ENCODE measurements around the gene KLF7. TPM values are rescaled to one million over a fixed set of nuclear protein-coding genes. Genes with fewer than 3 reads are reported as not detected.

KLF7 gene
- polyA plus RNA-seq, 1 donor from 2014 or later: 31.5 TPM

GRCh38 chr2:207131594-207131993, 34.2 kb downstream of the KLF7 start:
- H3K27ac ChIP-seq (ENCODE audit: low read length): peak overlapping the region; percentile 81

GRCh38 chr2:207130958-207131521, 34.7 kb downstream of the KLF7 start:
- peaks cover 100% of the 10 kb centered on the region for H3K79me2 ChIP-seq (replicated peaks; ENCODE audit: insufficient read depth, low read length)
- no peaks in the 10 kb centered on the region for H3K27me3 ChIP-seq (ENCODE audit: insufficient read depth, low read depth, low read length)
- H3K9ac ChIP-seq (ENCODE audit: low read length): no peak overlapping the region
- H3K4me3 ChIP-seq (ENCODE audit: low read length): no peak overlapping the region
- peak overlapping the region; percentile 81 for H3K27ac ChIP-seq (ENCODE audit: low read length)
- H3K36me3 ChIP-seq (ENCODE audit: insufficient read depth, low read length): peaks cover 6% of the 10 kb centered on the region
- no peaks in the 10 kb centered on the region for H3K9me2 ChIP-seq (ENCODE audit: insufficient read depth, low read length)
- peaks cover 6% of the 10 kb centered on the region for H3F3A ChIP-seq (ENCODE audit: insufficient read depth, low read length, poor library complexity, severe bottlenecking)
- peaks cover 61% of the 10 kb centered on the region for H4K20me1 ChIP-seq (ENCODE audit: insufficient read depth)
- H2AFZ ChIP-seq (ENCODE audit: low read depth, low read length): no peak overlapping the region
- no peaks in the 10 kb centered on the region for H3K9me3 ChIP-seq (ENCODE audit: low read length)
- no peak overlapping the region for H3K4me2 ChIP-seq (ENCODE audit: low read length)
- TF ChIP-seq REST (IDR thresholded peaks at IDR 0.05; ENCODE audit: borderline replicate concordance) (no peak), EP300 (conservative IDR thresholded peaks at IDR 0.05; ENCODE audit: poor library complexity, severe bottlenecking) (no peak), MXI1 (conservative IDR thresholded peaks at IDR 0.05; ENCODE audit: poor library complexity, severe bottlenecking) (no peak), SMC3 (conservative IDR thresholded peaks at IDR 0.05; ENCODE audit: poor library complexity) (no peak), EZH2 (IDR thresholded peaks at IDR 0.05; ENCODE audit: borderline replicate concordance, insufficient read depth, low read length, poor library complexity, severe bottlenecking) (no peak), POLR2AphosphoS5 (IDR thresholded peaks at IDR 0.05) (no peak), RAD21 (conservative IDR thresholded peaks at IDR 0.05) (no peak)

More at GRCh38 chr2:207131594-207131993, 34.2 kb downstream of the KLF7 start:
- H3K27me3 ChIP-seq (ENCODE audit: insufficient read depth, low read depth, low read length): no peaks in the 10 kb centered on the region
- peaks cover 10% of the 10 kb centered on the region for H3K36me3 ChIP-seq (ENCODE audit: insufficient read depth, low read length)
- peaks cover 6% of the 10 kb centered on the region for H3F3A ChIP-seq (ENCODE audit: insufficient read depth, low read length, poor library complexity, severe bottlenecking)
- peak overlapping the region; percentile 55 for H3K4me3 ChIP-seq (ENCODE audit: low read length)
- no peak overlapping the region for H3K4me2 ChIP-seq (ENCODE audit: low read length)
- H3K9ac ChIP-seq (ENCODE audit: low read length): no peak overlapping the region
- peaks cover 100% of the 10 kb centered on the region for H3K79me2 ChIP-seq (replicated peaks; ENCODE audit: insufficient read depth, low read length)
- TF ChIP-seq EZH2 (IDR thresholded peaks at IDR 0.05; ENCODE audit: borderline replicate concordance, insufficient read depth, low read length, poor library complexity, severe bottlenecking) (no peak), MXI1 (conservative IDR thresholded peaks at IDR 0.05; ENCODE audit: poor library complexity, severe bottlenecking) (no peak), REST (IDR thresholded peaks at IDR 0.05; ENCODE audit: borderline replicate concordance) (no peak), POLR2AphosphoS5 (IDR thresholded peaks at IDR 0.05) (no peak), CTCF (IDR thresholded peaks at IDR 0.05; ENCODE audit: poor library complexity, severe bottlenecking) (no peak), TAF1 (IDR thresholded peaks at IDR 0.05; ENCODE audit: low read depth) (no peak), EP300 (conservative IDR thresholded peaks at IDR 0.05; ENCODE audit: poor library complexity, severe bottlenecking) (no peak), RAD21 (conservative IDR thresholded peaks at IDR 0.05) (no peak), SMC3 (conservative IDR thresholded peaks at IDR 0.05; ENCODE audit: poor library complexity) (no peak)
- no peaks in the 10 kb centered on the region for H3K9me2 ChIP-seq (ENCODE audit: insufficient read depth, low read length)
- H3K9me3 ChIP-seq (ENCODE audit: low read length): no peaks in the 10 kb centered on the region
- peaks cover 66% of the 10 kb centered on the region for H4K20me1 ChIP-seq (ENCODE audit: insufficient read depth)
- H2AFZ ChIP-seq (ENCODE audit: low read depth, low read length): no peak overlapping the region
